ENCODE measurements around the gene CREBZF. TPM values are rescaled to one million over a fixed set of nuclear protein-coding genes. Genes with fewer than 3 reads are reported as not detected.
"Not testable (repeated sequence)": the region's sequence is repeated elsewhere in the genome, so short reads cannot be mapped to it uniquely, and the experiment has no call there.

Gene CREBZF
- polyA plus RNA-seq, 1 donor from 2014 or later = 264 TPM

DNA sequence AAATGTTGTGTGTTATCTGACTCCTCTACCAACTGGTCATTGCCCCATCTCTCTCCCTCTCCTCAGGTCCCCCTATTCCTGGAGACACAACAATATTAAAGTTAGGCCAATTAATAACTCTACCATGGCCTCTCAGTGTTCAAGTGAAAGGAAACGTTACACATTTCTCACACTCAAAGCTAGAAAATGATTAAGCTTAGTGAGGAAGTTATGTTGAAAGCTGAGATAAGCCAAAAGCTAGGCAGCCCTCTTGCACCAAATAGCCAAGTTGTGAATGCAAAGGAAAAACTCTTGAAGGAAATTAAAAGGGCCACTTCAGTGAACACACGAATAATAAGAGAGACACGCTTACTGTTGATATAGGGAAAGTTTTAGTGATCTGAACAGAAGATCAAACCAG is 44.7 kb downstream of the CREBZF start:
- H3K4me3 ChIP-seq (ENCODE audit: low read length) = no peak overlapping the region
- no peak overlapping the region for H2AFZ ChIP-seq (ENCODE audit: low read depth, low read length)
- no peaks in the 10 kb centered on the region for H3K27me3 ChIP-seq (ENCODE audit: insufficient read depth, low read depth, low read length)
- no peaks in the 10 kb centered on the region for H3F3A ChIP-seq (ENCODE audit: insufficient read depth, low read length, poor library complexity, severe bottlenecking)
- H4K20me1 ChIP-seq (ENCODE audit: insufficient read depth) = no peaks in the 10 kb centered on the region
- H3K36me3 ChIP-seq (ENCODE audit: insufficient read depth, low read length) = no peaks in the 10 kb centered on the region
- no peak overlapping the region for H3K4me2 ChIP-seq (ENCODE audit: low read length)
- no peaks in the 10 kb centered on the region for H3K9me3 ChIP-seq (ENCODE audit: low read length)
- no peaks in the 10 kb centered on the region for H3K9me2 ChIP-seq (ENCODE audit: insufficient read depth, low read length)
- no peak overlapping the region for H3K27ac ChIP-seq (ENCODE audit: low read length)
- H3K79me2 ChIP-seq (replicated peaks; ENCODE audit: insufficient read depth, low read length) = no peaks in the 10 kb centered on the region
- no peak for TF ChIP-seq MXI1 (conservative IDR thresholded peaks at IDR 0.05; ENCODE audit: poor library complexity, severe bottlenecking)
- TF ChIP-seq EZH2 (IDR thresholded peaks at IDR 0.05; ENCODE audit: borderline replicate concordance, insufficient read depth, low read length, poor library complexity, severe bottlenecking) = no peak
- TF ChIP-seq TAF1 (IDR thresholded peaks at IDR 0.05; ENCODE audit: low read depth) = no peak
- TF ChIP-seq RAD21 (conservative IDR thresholded peaks at IDR 0.05) = no peak
- no peak for TF ChIP-seq POLR2AphosphoS5 (IDR thresholded peaks at IDR 0.05)
- TF ChIP-seq SMC3 (conservative IDR thresholded peaks at IDR 0.05; ENCODE audit: poor library complexity) = no peak
- TF ChIP-seq, protein P1, sequence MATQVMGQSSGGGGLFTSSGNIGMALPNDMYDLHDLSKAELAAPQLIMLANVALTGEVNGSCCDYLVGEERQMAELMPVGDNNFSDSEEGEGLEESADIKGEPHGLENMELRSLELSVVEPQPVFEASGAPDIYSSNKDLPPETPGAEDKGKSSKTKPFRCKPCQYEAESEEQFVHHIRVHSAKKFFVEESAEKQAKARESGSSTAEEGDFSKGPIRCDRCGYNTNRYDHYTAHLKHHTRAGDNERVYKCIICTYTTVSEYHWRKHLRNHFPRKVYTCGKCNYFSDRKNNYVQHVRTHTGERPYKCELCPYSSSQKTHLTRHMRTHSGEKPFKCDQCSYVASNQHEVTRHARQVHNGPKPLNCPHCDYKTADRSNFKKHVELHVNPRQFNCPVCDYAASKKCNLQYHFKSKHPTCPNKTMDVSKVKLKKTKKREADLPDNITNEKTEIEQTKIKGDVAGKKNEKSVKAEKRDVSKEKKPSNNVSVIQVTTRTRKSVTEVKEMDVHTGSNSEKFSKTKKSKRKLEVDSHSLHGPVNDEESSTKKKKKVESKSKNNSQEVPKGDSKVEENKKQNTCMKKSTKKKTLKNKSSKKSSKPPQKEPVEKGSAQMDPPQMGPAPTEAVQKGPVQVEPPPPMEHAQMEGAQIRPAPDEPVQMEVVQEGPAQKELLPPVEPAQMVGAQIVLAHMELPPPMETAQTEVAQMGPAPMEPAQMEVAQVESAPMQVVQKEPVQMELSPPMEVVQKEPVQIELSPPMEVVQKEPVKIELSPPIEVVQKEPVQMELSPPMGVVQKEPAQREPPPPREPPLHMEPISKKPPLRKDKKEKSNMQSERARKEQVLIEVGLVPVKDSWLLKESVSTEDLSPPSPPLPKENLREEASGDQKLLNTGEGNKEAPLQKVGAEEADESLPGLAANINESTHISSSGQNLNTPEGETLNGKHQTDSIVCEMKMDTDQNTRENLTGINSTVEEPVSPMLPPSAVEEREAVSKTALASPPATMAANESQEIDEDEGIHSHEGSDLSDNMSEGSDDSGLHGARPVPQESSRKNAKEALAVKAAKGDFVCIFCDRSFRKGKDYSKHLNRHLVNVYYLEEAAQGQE (IDR thresholded peaks at IDR 0.05; ENCODE audit: borderline replicate concordance) = no peak
- TF ChIP-seq, protein P2, sequence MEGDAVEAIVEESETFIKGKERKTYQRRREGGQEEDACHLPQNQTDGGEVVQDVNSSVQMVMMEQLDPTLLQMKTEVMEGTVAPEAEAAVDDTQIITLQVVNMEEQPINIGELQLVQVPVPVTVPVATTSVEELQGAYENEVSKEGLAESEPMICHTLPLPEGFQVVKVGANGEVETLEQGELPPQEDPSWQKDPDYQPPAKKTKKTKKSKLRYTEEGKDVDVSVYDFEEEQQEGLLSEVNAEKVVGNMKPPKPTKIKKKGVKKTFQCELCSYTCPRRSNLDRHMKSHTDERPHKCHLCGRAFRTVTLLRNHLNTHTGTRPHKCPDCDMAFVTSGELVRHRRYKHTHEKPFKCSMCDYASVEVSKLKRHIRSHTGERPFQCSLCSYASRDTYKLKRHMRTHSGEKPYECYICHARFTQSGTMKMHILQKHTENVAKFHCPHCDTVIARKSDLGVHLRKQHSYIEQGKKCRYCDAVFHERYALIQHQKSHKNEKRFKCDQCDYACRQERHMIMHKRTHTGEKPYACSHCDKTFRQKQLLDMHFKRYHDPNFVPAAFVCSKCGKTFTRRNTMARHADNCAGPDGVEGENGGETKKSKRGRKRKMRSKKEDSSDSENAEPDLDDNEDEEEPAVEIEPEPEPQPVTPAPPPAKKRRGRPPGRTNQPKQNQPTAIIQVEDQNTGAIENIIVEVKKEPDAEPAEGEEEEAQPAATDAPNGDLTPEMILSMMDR (IDR thresholded peaks at IDR 0.05; ENCODE audit: poor library complexity, severe bottlenecking) = no peak
- TF ChIP-seq EP300 (conservative IDR thresholded peaks at IDR 0.05; ENCODE audit: poor library complexity, severe bottlenecking) = no peak
- H3K9ac ChIP-seq (ENCODE audit: low read length) = no peak overlapping the region

DNA sequence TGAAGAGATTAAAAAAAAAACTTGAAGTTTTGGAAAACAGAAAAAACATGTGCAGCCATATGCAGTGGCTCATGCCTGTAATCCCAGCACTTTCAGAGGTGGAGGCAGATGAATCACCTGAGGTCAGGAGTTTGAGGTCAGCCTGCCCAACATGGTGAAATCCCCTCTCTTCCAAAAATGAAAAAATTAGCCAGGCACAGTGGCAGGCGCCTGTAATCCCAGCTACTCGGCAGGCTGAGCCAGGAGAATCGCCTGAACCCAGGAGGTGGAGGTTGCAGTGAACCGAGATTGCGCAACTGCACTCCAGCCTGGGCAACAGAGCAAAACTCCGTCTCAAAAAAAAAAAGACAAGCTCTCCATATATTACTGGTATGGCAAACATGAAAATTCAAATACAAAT is 45.4 kb downstream of the CREBZF start:
- Histone ChIP-seq H3K9me2 (ENCODE audit: insufficient read depth, low read length) (no peaks in the 10 kb centered on the region), H2AFZ (ENCODE audit: low read depth, low read length) (no peak overlapping the region), H3K9ac (ENCODE audit: low read length) (no peak overlapping the region), H3K9me3 (ENCODE audit: low read length) (no peaks in the 10 kb centered on the region), H3K36me3 (ENCODE audit: insufficient read depth, low read length) (no peaks in the 10 kb centered on the region), H3K4me2 (ENCODE audit: low read length) (no peak overlapping the region), H3F3A (ENCODE audit: insufficient read depth, low read length, poor library complexity, severe bottlenecking) (no peaks in the 10 kb centered on the region), H3K79me2 (replicated peaks; ENCODE audit: insufficient read depth, low read length) (no peaks in the 10 kb centered on the region), H3K27ac (ENCODE audit: low read length) (no peak overlapping the region), H4K20me1 (ENCODE audit: insufficient read depth) (no peaks in the 10 kb centered on the region), H3K4me3 (ENCODE audit: low read length) (no peak overlapping the region), H3K27me3 (ENCODE audit: insufficient read depth, low read depth, low read length) (no peaks in the 10 kb centered on the region)
- no peak for TF ChIP-seq SMC3 (conservative IDR thresholded peaks at IDR 0.05; ENCODE audit: poor library complexity)
- TF ChIP-seq TAF1 (IDR thresholded peaks at IDR 0.05; ENCODE audit: low read depth) = no peak
- TF ChIP-seq MXI1 (conservative IDR thresholded peaks at IDR 0.05; ENCODE audit: poor library complexity, severe bottlenecking) = no peak
- no peak for TF ChIP-seq POLR2AphosphoS5 (IDR thresholded peaks at IDR 0.05)
- TF ChIP-seq, protein P1 (IDR thresholded peaks at IDR 0.05; ENCODE audit: borderline replicate concordance) = no peak
- TF ChIP-seq, protein P2 (IDR thresholded peaks at IDR 0.05; ENCODE audit: poor library complexity, severe bottlenecking) = no peak
- TF ChIP-seq EZH2 (IDR thresholded peaks at IDR 0.05; ENCODE audit: borderline replicate concordance, insufficient read depth, low read length, poor library complexity, severe bottlenecking) = no peak
- TF ChIP-seq RAD21 (conservative IDR thresholded peaks at IDR 0.05) = no peak
- no peak for TF ChIP-seq EP300 (conservative IDR thresholded peaks at IDR 0.05; ENCODE audit: poor library complexity, severe bottlenecking)

DNA sequence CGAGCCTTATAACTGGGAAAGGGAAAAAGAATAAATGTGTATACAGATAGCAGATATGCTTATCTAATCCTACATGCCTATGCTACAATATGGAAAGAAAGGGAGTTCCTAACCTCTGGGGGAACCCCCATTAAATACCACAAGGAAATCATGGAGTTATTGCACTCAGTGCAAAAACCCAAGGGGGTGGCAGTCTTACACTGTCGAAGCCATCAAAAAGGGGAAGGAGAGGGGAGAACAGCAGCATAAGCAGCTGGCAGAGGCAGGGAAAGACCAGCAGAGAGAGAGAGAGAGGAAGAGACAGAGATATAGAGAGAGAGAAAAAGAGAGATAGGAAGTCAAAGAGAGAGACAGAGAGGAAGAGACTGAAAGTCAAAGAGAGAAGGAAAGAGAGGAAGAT is 53.3 kb downstream of the CREBZF start:
- H3K4me2 ChIP-seq (ENCODE audit: low read length); H3K27ac ChIP-seq (ENCODE audit: low read length); H3K4me3 ChIP-seq (ENCODE audit: low read length); H3K36me3 ChIP-seq (ENCODE audit: insufficient read depth, low read length); H3K79me2 ChIP-seq (replicated peaks; ENCODE audit: insufficient read depth, low read length); H3K9me2 ChIP-seq (ENCODE audit: insufficient read depth, low read length); H3K9me3 ChIP-seq (ENCODE audit: low read length); H3F3A ChIP-seq (ENCODE audit: insufficient read depth, low read length, poor library complexity, severe bottlenecking); H2AFZ ChIP-seq (ENCODE audit: low read depth, low read length); H4K20me1 ChIP-seq (ENCODE audit: insufficient read depth); H3K9ac ChIP-seq (ENCODE audit: low read length); H3K27me3 ChIP-seq (ENCODE audit: insufficient read depth, low read depth, low read length): not testable (repeated sequence)

Measured in neural cell (in vitro differentiated cells).